Panc1 (cell line): ENCODE data around the gene MCHR2. TPM values are rescaled to one million over a fixed set of nuclear protein-coding genes. Genes with fewer than 3 reads are reported as not detected.

Experiments
- ATAC-seq: fragments of 200-7000 bp; cut with Tn5 transposase; 2 replicates; pipeline ENCODE4 v1.9.1; 2020; ENCODE audit warnings: mild to moderate bottlenecking, moderate library complexity
- BruUV-seq: library from RNA; stranded (reverse); fragments of 400-500 nt; replicated peaks from 2 replicates; lab custom pipeline; 2021; lab: Mats Ljungman, UMichigan
- CTCF ChIA-PET: fragments of 300-600 bp; sonication (Branson Sonifier 250); formaldehyde crosslinking; loops from one replicate; lab custom pipeline; 2022; ENCODE audit warnings: antibody characterized with exemption; lab: Charles Lee
- POLR2A ChIA-PET: fragments of 300-600 bp; sonication (Branson Sonifier 250); formaldehyde crosslinking; loops from one replicate; lab custom pipeline; 2022; ENCODE audit warnings: antibody characterized with exemption; lab: Charles Lee
- DNase-seq: peaks from one replicate; pipeline ENCODE4 v3.0.0-alpha.2; 2010; ENCODE audit warnings: low read depth, low spot score
- H3K27ac ChIP-seq: 2 replicates; pipeline ENCODE4 v1.5.1; 2011; ENCODE audit warnings: mild to moderate bottlenecking, low read length, inconsistent platforms
- H3K27me3 ChIP-seq: fragments of 200-500 bp; sonication (Bioruptor generic); 2 replicates; pipeline ENCODE4 v1.6.0; 2014; ENCODE audit warnings: low read length, inconsistent platforms; ENCODE audit not compliant: control insufficient read depth, insufficient read depth
- H3K36me3 ChIP-seq: fragments of 200-500 bp; sonication (Bioruptor generic); 2 replicates; pipeline ENCODE4 v1.5.1; 2014; ENCODE audit warnings: inconsistent platforms, mild to moderate bottlenecking, low read length, moderate library complexity; ENCODE audit not compliant: control insufficient read depth, insufficient read depth
- H3K4me1 ChIP-seq: 2 replicates; pipeline ENCODE4 v1.5.1; 2011; ENCODE audit warnings: inconsistent platforms, mild to moderate bottlenecking, low read length, moderate library complexity; ENCODE audit not compliant: control insufficient read depth, insufficient read depth
- H3K4me3 ChIP-seq, 2 experiments: 2 replicates each; pipeline ENCODE4 v1.5.1; 2011 to 2012; ENCODE audit warnings: low read depth in 2 of 2, low read length in 2 of 2, mild to moderate bottlenecking in 2 of 2, inconsistent platforms in 1 of 2, moderate library complexity in 1 of 2
- H3K9me3 ChIP-seq: fragments of 200-500 bp; sonication (Bioruptor generic); 2 replicates; pipeline ENCODE4 v1.5.1; 2014; ENCODE audit warnings: low read depth, mild to moderate bottlenecking, inconsistent platforms, low read length, moderate library complexity; ENCODE audit not compliant: control insufficient read depth, insufficient read depth
- CTCF ChIP-seq: fragments of 450-650 bp; IDR thresholded peaks from 2 replicates; pipeline ENCODE4 v1.5.1; 2017; ENCODE audit warnings: mild to moderate bottlenecking
- POLR2AphosphoS5 ChIP-seq: IDR thresholded peaks from 2 replicates; pipeline ENCODE4 v1.6.1; 2012; ENCODE audit warnings: mild to moderate bottlenecking, low read depth, low read length, moderate library complexity
- REST ChIP-seq, 2 experiments: IDR thresholded peaks; 2 replicates each; pipeline ENCODE4 v1.6.1; 2011 to 2012; ENCODE audit warnings: low read depth in 2 of 2, control low read depth in 1 of 2, low read length in 1 of 2, mild to moderate bottlenecking in 1 of 2, moderate library complexity in 1 of 2; ENCODE audit not compliant: insufficient read depth in 1 of 2
- SIN3A ChIP-seq: IDR thresholded peaks from 2 replicates; pipeline ENCODE4 v1.6.1; 2012; ENCODE audit warnings: low read depth, mild to moderate bottlenecking, low read length, moderate library complexity, borderline replicate concordance; ENCODE audit not compliant: insufficient read depth
- TCF7L2 ChIP-seq: IDR thresholded peaks from 2 replicates; pipeline ENCODE4 v1.6.1; 2011; ENCODE audit warnings: mild to moderate bottlenecking, low read depth, low read length, inconsistent platforms
- in situ Hi-C: cut with HindIII; loops from 2 replicates; pipeline ENCODE4 v1.10.0; 2016; ENCODE audit warnings: low sequenced_read_pairs, low pct_unique_long_range_greater_than_20kb
- intact Hi-C: fragments of 100-400 bp; cut with micrococcal nuclease; formaldehyde crosslinking; loops from one replicate; pipeline ENCODE4 v1.10.0; 2022; ENCODE audit not compliant: unreplicated experiment
- total RNA-seq: library from RNA; stranded (reverse); gene quantifications from one replicate; pipeline ENCODE4 v1.2.1, GENCODE V29; 2021; ENCODE audit not compliant: unreplicated experiment

MCHR2 gene
- total RNA-seq, 1 experiment from 2014 or later: not detected

- Histone ChIP-seq H3K36me3 (no peaks in the 10 kb centered on the region), H3K9me3 (no peaks in the 10 kb centered on the region), H3K27me3 (no peaks in the 10 kb centered on the region), H3K4me1 (no peaks in the 10 kb centered on the region), H3K27ac (no peak overlapping the region), H3K4me3 (no peak overlapping the region)
- POLR2A ChIA-PET: no interaction called here
- CTCF ChIA-PET: no interaction called here
- TF ChIP-seq POLR2AphosphoS5 (no peak), TCF7L2 (no peak), SIN3A (no peak)
- in situ Hi-C loops (no loop called here), intact Hi-C loops (no loop called here)
- BruUV-seq: no TSS peak
- no peak for ATAC-seq
- DNase-seq: no peak
These were observed 28.8 kb upstream of the MCHR2 start for GRCh38 chr6:100022847-100023246.

GRCh38 chr6:100008857-100009256, 14.8 kb upstream of the MCHR2 start:
- BruUV-seq: no TSS peak
- POLR2A ChIA-PET: no interaction called here
- intact Hi-C loops: no loop called here
- DNase-seq: no peak
- H3K4me3 ChIP-seq: no peak overlapping the region
- H3K36me3 ChIP-seq: no peaks in the 10 kb centered on the region
- TF ChIP-seq REST (IDR thresholded peaks at IDR 0.05; ENCODE audit: insufficient read depth in 1 of 2, low read depth in 2 of 2, low read length in 1 of 2) (no peak), TCF7L2 (no peak), CTCF (no peak), SIN3A (no peak), POLR2AphosphoS5 (no peak)
- no peak overlapping the region for H3K27ac ChIP-seq
- CTCF ChIA-PET: no interaction called here
- H3K4me1 ChIP-seq: no peaks in the 10 kb centered on the region
- in situ Hi-C loops: no loop called here
- H3K27me3 ChIP-seq: peaks cover 12% of the 10 kb centered on the region
- no peaks in the 10 kb centered on the region for H3K9me3 ChIP-seq
- no peak for ATAC-seq

- CTCF ChIA-PET: interaction anchor here (0.5 to 1.6 kb wide), 6 partner anchors 63 to 1227 kb away, joined by 3 to 6 read pairs (median 4); no protein-coding TSS in a partner anchor
- H3K9me3 ChIP-seq: no peaks in the 10 kb centered on the region
- intact Hi-C loops (loop anchor here (1.0 kb wide), 1 partner anchor 97 kb away; no protein-coding TSS in a partner anchor), in situ Hi-C loops (no loop called here)
- no peaks in the 10 kb centered on the region for H3K36me3 ChIP-seq
- POLR2A ChIA-PET: no interaction called here
- ATAC-seq: peak; percentile 90
- TF ChIP-seq SIN3A: no peak
- peak; percentile 95 for TF ChIP-seq CTCF
- H3K4me3 ChIP-seq: no peak overlapping the region
- no peak overlapping the region for H3K27ac ChIP-seq
- no peaks in the 10 kb centered on the region for H3K4me1 ChIP-seq
- BruUV-seq: no TSS peak
- DNase-seq: peak; percentile 55
- peaks cover 23% of the 10 kb centered on the region for H3K27me3 ChIP-seq
These were observed 7.9 kb upstream of the MCHR2 start for GRCh38 chr6:100001915-100002388.
